HEK293 (cell line): ENCODE results near the gene AP2M1.

Experiments
- CTCF ChIP-seq: fragments of 450-650 bp; formaldehyde crosslinking; IDR thresholded peaks from 2 replicates; pipeline ENCODE4 v1.5.1; 2016; ENCODE audit warnings: missing biosample characterization, missing genetic modification characterization
- GFI1B ChIP-seq: fragments of 450-650 bp; formaldehyde crosslinking; IDR thresholded peaks from 2 replicates; pipeline ENCODE4 v1.5.1; 2016; ENCODE audit warnings: missing biosample characterization, missing genetic modification characterization
- HOXC10 ChIP-seq: sonication (generic); formaldehyde crosslinking; IDR thresholded peaks from 2 replicates; pipeline ENCODE4 v1.8.1; 2023; ENCODE audit warnings: mild to moderate bottlenecking, missing genetic modification reagents
- KLF16 ChIP-seq: fragments of 450-650 bp; formaldehyde crosslinking; IDR thresholded peaks from 2 replicates; pipeline ENCODE4 v1.5.1; 2017; ENCODE audit warnings: missing biosample characterization, missing genetic modification characterization
- MEIS1 ChIP-seq: sonication (generic); formaldehyde crosslinking; IDR thresholded peaks from 2 replicates; pipeline ENCODE4 v1.8.1; 2022; ENCODE audit warnings: missing genetic modification reagents, mild to moderate bottlenecking, borderline replicate concordance
- ZBTB11 ChIP-seq: fragments of 450-650 bp; formaldehyde crosslinking; conservative IDR thresholded peaks from 2 replicates; pipeline ENCODE4 v1.5.1; 2016; ENCODE audit warnings: low read depth, missing biosample characterization, missing genetic modification characterization
- ZFP69B ChIP-seq: fragments of 450-650 bp; formaldehyde crosslinking; IDR thresholded peaks from 2 replicates; pipeline ENCODE4 v1.5.1; 2016; ENCODE audit warnings: missing biosample characterization, missing genetic modification characterization
- ZNF148 ChIP-seq: fragments of 450-650 bp; formaldehyde crosslinking; IDR thresholded peaks from 2 replicates; pipeline ENCODE4 v1.5.0; 2017; ENCODE audit warnings: missing biosample characterization, missing genetic modification characterization, borderline replicate concordance
- ZNF350 ChIP-seq: fragments of 450-650 bp; formaldehyde crosslinking; IDR thresholded peaks from 2 replicates; pipeline ENCODE4 v1.5.0; 2017; ENCODE audit warnings: missing biosample characterization, mild to moderate bottlenecking, missing genetic modification characterization
- ZNF391 ChIP-seq: fragments of 450-650 bp; formaldehyde crosslinking; IDR thresholded peaks from 2 replicates; pipeline ENCODE4 v1.5.1; 2016; ENCODE audit warnings: low read depth, missing biosample characterization, missing genetic modification characterization, borderline replicate concordance
- ZNF707 ChIP-seq: fragments of 450-650 bp; formaldehyde crosslinking; IDR thresholded peaks from 2 replicates; pipeline ENCODE4 v1.5.1; 2016; ENCODE audit warnings: missing biosample characterization, missing genetic modification characterization

- TF ChIP-seq ZNF391 (no peak), ZNF148 (tag by site-specific recombination) (no peak), ZNF350 (no peak), ZNF707 (tag by site-specific recombination) (no peak), KLF16 (no peak), ZBTB11 (tag by site-specific recombination) (no peak), CTCF (tag by site-specific recombination) (no peak), HOXC10 (CRISPR knock-in tag) (no peak), ZFP69B (tag by site-specific recombination) (no peak), GFI1B (tag by site-specific recombination) (no peak), MEIS1 (CRISPR knock-in tag) (no peak)
Observed at GRCh38 chr3:184181596-184181995, 6.9 kb downstream of the AP2M1 start.
